Stimulated activated naive CD8-positive, alpha-beta T cell treated with anti-CD3 and anti-CD28 coated beads, Interleukin-15, Interleukin-2, amounts not matched to agents 100 ng/mL and 50 ng/mL, for 24 hours (primary cell): ENCODE data around the gene JPH2.
"Not testable (repeated sequence)": the region's sequence is repeated elsewhere in the genome, so short reads cannot be mapped to it uniquely, and the experiment has no call there.

ENCODE experiments used
- H3K27ac Mint-ChIP-seq: one replicate; pipeline ENCODE4 v1.8.0; 2021; ENCODE audit warnings: mild to moderate bottlenecking, mixed read lengths
- H3K27me3 Mint-ChIP-seq: one replicate; pipeline ENCODE4 v1.8.0; 2021; ENCODE audit warnings: mixed read lengths
- H3K36me3 Mint-ChIP-seq: one replicate; pipeline ENCODE4 v1.8.0; 2021; ENCODE audit warnings: low read depth, mixed read lengths
- H3K4me1 Mint-ChIP-seq: one replicate; pipeline ENCODE4 v1.8.0; 2021; ENCODE audit warnings: low read depth, mixed read lengths
- H3K4me3 Mint-ChIP-seq: one replicate; pipeline ENCODE4 v1.8.0; 2021; ENCODE audit warnings: mild to moderate bottlenecking, mixed read lengths
- H3K9me3 Mint-ChIP-seq: one replicate; pipeline ENCODE4 v1.8.0; 2021; ENCODE audit warnings: mixed read lengths

The JPH2 gene

GRCh38 chr20:44137266-44137801, 49.7 kb downstream of the JPH2 start:
- H3K9me3 Mint-ChIP-seq: no peaks in the 10 kb centered on the region
- peaks cover 7% of the 10 kb centered on the region for H3K27me3 Mint-ChIP-seq
- H3K27ac Mint-ChIP-seq: no peak overlapping the region
- H3K4me1 Mint-ChIP-seq: no peaks in the 10 kb centered on the region
- H3K4me3 Mint-ChIP-seq: no peak overlapping the region
- H3K36me3 Mint-ChIP-seq: no peaks in the 10 kb centered on the region

GRCh38 chr20:44136579-44137265, 50.3 kb downstream of the JPH2 start:
- Mint-ChIP-seq H3K4me3 (no peak overlapping the region), H3K36me3 (no peaks in the 10 kb centered on the region), H3K9me3 (no peaks in the 10 kb centered on the region), H3K27ac (no peak overlapping the region), H3K27me3 (peaks cover 7% of the 10 kb centered on the region), H3K4me1 (no peaks in the 10 kb centered on the region)

DNA sequence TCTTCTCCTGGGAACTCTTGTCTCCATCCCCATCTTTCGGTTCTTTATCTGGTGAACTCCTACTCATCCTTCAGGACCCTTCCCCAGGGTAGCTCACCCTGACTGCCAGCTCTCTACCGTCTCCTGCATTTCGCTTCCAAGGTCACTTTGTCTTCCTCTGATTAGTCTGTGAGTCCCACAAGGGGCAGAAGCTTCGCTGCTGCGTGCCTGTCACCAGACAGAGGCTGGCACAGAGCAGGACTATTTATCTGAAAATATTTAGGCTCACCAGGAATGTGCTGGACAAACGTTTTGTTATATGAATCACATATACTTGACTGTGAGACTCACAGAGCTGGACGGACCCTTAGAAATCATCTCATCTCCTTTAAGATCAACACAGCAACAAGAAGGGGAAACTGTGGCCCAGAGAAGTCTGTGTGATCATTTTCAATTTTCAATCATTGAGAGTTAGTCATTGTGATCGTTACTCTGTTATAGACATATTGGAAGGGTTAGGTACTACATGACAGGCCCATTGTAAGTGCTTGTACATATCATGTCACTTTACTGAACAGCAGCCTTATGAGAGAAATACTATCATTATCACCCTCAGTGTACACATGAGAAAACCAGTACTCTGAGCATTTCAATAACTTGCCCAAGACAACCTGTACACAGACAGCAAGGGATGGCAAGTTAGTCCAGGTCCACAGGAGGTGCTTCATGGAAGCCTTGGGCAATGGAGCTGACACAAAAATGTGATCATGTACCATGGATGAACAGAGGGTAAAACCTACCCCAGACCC, 51.4 kb downstream of the JPH2 start:
- no peaks in the 10 kb centered on the region for H3K9me3 Mint-ChIP-seq
- no peaks in the 10 kb centered on the region for H3K36me3 Mint-ChIP-seq
- peaks cover 7% of the 10 kb centered on the region for H3K27me3 Mint-ChIP-seq
- H3K4me1 Mint-ChIP-seq: no peaks in the 10 kb centered on the region
- H3K4me3 Mint-ChIP-seq: no peak overlapping the region
- no peak overlapping the region for H3K27ac Mint-ChIP-seq

GRCh38 chr20:44135012-44135412, 52.0 kb downstream of the JPH2 start:
- H3K27ac Mint-ChIP-seq: no peak overlapping the region
- H3K27me3 Mint-ChIP-seq: peaks cover 7% of the 10 kb centered on the region
- H3K36me3 Mint-ChIP-seq: no peaks in the 10 kb centered on the region
- H3K9me3 Mint-ChIP-seq: no peaks in the 10 kb centered on the region
- H3K4me3 Mint-ChIP-seq: no peak overlapping the region
- no peaks in the 10 kb centered on the region for H3K4me1 Mint-ChIP-seq

GRCh38 chr20:44133424-44133823, 53.6 kb downstream of the JPH2 start:
- Mint-ChIP-seq H3K4me3 (no peak overlapping the region), H3K36me3 (no peaks in the 10 kb centered on the region), H3K9me3 (no peaks in the 10 kb centered on the region), H3K27ac (no peak overlapping the region), H3K27me3 (no peaks in the 10 kb centered on the region), H3K4me1 (no peaks in the 10 kb centered on the region)

DNA sequence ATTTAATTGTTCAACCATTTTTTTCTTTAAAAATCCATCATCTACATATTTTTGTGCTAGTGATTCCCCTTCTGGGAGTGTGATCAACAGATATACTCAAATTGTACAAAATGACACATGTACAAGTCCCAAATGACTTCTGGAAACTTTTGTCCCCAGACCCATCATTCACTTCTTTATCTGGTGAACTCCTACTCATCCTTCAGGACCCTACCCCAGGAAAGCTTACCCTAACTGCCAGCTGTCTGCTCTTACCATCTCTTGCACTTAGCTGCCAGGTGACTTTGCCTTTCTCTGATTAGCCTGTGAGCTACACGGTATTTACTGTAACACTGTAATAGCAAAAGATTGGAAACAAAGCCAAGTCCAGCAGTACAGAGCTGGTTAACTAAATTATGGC, 55.3 kb downstream of the JPH2 start:
- Mint-ChIP-seq H3K27ac (no peak overlapping the region), H3K27me3 (peaks cover 5% of the 10 kb centered on the region), H3K36me3 (no peaks in the 10 kb centered on the region), H3K4me3 (no peak overlapping the region), H3K9me3 (no peaks in the 10 kb centered on the region), H3K4me1 (no peaks in the 10 kb centered on the region)

DNA sequence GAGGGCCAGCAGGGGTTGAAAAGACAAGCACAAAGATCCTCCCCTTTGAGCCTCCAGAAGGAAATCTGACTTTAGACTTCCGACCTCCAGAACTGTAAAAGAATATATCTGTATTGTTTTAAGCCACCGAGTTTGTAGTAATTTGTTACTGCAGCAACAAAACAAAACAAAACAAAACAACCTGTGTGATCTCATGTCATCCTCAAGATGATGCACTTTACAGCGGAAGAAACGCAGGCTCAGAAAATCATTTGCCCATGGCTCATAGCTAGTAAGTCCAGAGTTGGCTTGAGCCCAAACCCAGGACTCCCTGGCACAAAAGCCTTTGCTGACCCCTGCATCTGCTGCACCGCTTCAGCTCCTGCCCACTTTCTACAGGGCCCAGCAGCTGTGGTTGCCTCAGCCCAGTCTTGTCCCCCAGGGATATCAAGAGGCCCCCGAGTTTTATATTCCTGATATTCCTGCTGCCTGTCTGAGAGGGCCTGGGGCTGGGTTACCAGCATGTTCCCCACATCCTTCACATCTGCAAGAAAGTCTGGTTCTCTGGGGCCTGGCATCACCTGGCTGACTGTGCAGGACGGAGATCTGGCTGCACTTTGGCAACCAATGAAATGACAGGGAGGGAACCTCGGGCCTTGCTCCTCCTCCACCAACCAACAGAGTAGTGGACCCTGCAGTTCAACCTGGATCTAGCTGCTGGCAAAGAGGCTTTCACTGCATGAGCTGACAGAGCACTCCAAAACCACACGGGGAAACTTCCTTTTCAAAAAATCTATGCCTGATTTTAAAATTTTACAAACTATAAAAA, 56.9 kb downstream of the JPH2 start:
- no peaks in the 10 kb centered on the region for H3K9me3 Mint-ChIP-seq
- H3K4me3 Mint-ChIP-seq: no peak overlapping the region
- no peaks in the 10 kb centered on the region for H3K36me3 Mint-ChIP-seq
- no peaks in the 10 kb centered on the region for H3K4me1 Mint-ChIP-seq
- peaks cover 7% of the 10 kb centered on the region for H3K27me3 Mint-ChIP-seq
- H3K27ac Mint-ChIP-seq: no peak overlapping the region

DNA sequence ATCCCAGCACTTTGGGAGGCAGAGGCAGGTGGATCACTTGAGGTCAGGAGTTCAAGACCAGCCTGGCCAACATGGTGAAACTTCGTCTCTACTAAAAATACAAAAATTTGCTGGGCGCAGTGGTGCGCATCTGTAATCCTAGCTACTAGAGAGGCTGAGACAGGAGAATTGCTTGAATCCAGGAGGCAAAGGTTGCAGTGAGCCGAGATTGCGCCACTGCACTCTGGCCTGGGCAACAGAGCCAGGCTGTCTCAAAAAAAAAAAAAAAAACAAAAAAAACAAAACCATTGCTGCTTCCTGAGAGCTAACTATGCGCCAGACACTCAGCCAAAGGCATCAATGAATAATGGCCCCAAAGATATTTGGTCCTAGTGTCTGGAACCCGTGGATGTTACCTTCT, 57.7 kb downstream of the JPH2 start:
- H3K27ac Mint-ChIP-seq, H3K4me1 Mint-ChIP-seq, H3K9me3 Mint-ChIP-seq, H3K27me3 Mint-ChIP-seq, H3K4me3 Mint-ChIP-seq, H3K36me3 Mint-ChIP-seq: not testable (repeated sequence)

GRCh38 chr20:44126445-44126844, 60.5 kb downstream of the JPH2 start:
- Mint-ChIP-seq H3K27ac (no peak overlapping the region), H3K27me3 (peaks cover 11% of the 10 kb centered on the region), H3K36me3 (no peaks in the 10 kb centered on the region), H3K9me3 (no peaks in the 10 kb centered on the region), H3K4me3 (no peak overlapping the region), H3K4me1 (no peaks in the 10 kb centered on the region)

DNA sequence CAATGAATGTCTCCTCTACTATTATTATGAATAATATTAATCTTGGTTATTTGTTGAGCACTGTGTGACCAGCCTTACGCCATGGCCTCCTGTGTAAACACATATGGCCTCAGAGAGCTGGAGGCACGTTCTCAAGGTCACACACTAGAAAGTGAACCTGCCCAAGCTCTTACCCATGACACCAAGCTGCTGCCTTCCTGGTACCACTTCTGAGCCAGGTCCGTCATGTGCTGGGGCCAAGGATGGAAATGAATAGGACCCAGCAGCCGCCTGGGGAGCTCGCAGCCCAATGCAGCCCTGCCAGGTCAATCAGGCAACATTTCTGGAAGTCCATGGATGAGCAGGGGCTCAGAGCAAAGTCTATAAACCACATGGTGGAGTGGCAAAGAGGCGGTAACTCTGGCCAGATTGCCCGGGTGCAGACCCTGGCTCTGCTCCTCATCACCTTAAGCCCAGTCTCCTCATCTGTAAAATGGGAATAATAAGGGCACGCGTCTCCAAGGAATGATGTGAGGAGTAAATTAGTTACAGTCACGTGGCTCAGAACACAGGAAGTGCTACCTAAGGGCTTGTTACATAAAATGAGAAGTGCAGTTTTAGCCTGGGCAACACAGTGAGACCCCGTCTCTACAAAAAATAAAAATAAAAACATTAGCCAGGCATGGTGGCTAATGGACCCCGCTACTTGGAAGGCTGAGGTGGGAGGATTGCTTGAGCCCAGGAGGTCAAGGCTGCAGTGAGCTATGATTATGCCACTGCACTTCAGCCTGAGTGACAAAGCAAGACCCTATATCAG, 61.5 kb downstream of the JPH2 start:
- Mint-ChIP-seq H3K36me3 (no peaks in the 10 kb centered on the region), H3K4me3 (no peak overlapping the region), H3K4me1 (no peaks in the 10 kb centered on the region), H3K27ac (no peak overlapping the region), H3K27me3 (peaks cover 16% of the 10 kb centered on the region), H3K9me3 (no peaks in the 10 kb centered on the region)

DNA sequence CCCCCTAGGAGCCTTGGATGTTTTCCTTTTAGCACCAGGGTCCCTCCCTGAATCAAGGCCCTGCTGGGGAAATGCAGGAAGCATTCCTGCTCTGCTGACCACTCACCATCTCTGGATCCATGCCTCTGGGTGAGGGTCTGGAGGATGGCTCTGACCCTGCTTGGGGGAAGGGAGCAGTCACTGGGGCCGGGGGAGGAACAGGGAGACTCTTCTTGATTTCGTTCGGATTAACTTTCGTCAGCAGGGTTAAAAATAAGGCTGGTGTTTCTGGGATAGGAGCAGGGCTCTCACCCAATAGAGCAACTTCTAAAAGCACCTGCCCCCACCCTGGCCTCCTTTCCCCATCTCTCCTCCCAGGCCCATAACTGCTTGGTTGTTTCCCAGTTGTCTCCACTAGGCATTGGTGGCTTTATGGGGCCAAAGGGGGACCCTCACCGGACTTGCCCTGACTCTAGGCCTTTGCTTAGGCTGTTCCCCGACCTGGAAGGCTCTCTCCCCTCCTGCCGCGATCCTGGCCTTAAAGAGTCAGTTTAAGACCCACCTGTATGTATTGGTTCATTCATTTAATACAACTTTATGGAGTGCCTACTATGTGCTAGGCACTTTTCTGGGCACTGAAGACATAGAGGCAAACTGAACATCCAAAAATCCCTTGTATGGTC, 63.0 kb downstream of the JPH2 start:
- peaks cover 16% of the 10 kb centered on the region for H3K27me3 Mint-ChIP-seq
- H3K9me3 Mint-ChIP-seq: no peaks in the 10 kb centered on the region
- no peaks in the 10 kb centered on the region for H3K4me1 Mint-ChIP-seq

GRCh38 chr20:44123251-44123650, 63.7 kb downstream of the JPH2 start:
- no peak overlapping the region for H3K27ac Mint-ChIP-seq
- H3K4me3 Mint-ChIP-seq: no peak overlapping the region

More for the DNA sequence above, 63.0 kb downstream of the JPH2 start:
- H3K36me3 Mint-ChIP-seq: no peaks in the 10 kb centered on the region
- no peak overlapping the region for H3K4me3 Mint-ChIP-seq
- no peak overlapping the region for H3K27ac Mint-ChIP-seq

GRCh38 chr20:44120676-44121425, 66.1 kb downstream of the JPH2 start:
- no peak overlapping the region for H3K4me3 Mint-ChIP-seq
- H3K27ac Mint-ChIP-seq: no peak overlapping the region
- no peaks in the 10 kb centered on the region for H3K36me3 Mint-ChIP-seq
- H3K4me1 Mint-ChIP-seq: no peaks in the 10 kb centered on the region
- H3K9me3 Mint-ChIP-seq: no peaks in the 10 kb centered on the region
- peaks cover 29% of the 10 kb centered on the region for H3K27me3 Mint-ChIP-seq

More at GRCh38 chr20:44123251-44123650, 63.7 kb downstream of the JPH2 start:
- H3K36me3 Mint-ChIP-seq: no peaks in the 10 kb centered on the region
- H3K27me3 Mint-ChIP-seq: peaks cover 16% of the 10 kb centered on the region
- H3K9me3 Mint-ChIP-seq: no peaks in the 10 kb centered on the region
- H3K4me1 Mint-ChIP-seq: no peaks in the 10 kb centered on the region
